ENCODE results near the gene CDH3. TPM values are rescaled to one million over a fixed set of nuclear protein-coding genes. Genes with fewer than 3 reads are reported as not detected.

CDH3 gene
- total and polyA plus RNA-seq, 2 of the 13 experiments (the other 11 are each of a cell fraction or from before 2014, with no cell fraction given) = 0.11 TPM; not detected in 1

- Histone ChIP-seq H3K27ac (ENCODE audit: extremely low read length, insufficient read depth, low read length) (no peak overlapping the region), H3K4me1 (ENCODE audit: insufficient read depth, low read length) (no peaks in the 10 kb centered on the region), H3K36me3 (replicated peaks in 1 of 2; ENCODE audit: control insufficient read depth in 1 of 2, insufficient read depth in 2 of 2, low read length in 2 of 2) (no peaks in the 10 kb centered on the region), H3K27me3 (ENCODE audit: control insufficient read depth in 1 of 2, insufficient read depth in 2 of 2, low read length in 2 of 2) (peaks cover 3 to 6% of the 10 kb centered on the region in 2 experiments; a peak in 3 of 5 replicates), H2AFZ (ENCODE audit: low read length) (no peak overlapping the region), H3K9ac (ENCODE audit: insufficient read depth, low read depth, low read length) (no peak overlapping the region), H4K20me1 (ENCODE audit: insufficient read depth, low read length) (no peaks in the 10 kb centered on the region), H3K9me3 (ENCODE audit: low read length) (no peaks in the 10 kb centered on the region), H3K79me2 (ENCODE audit: insufficient read depth, low read length) (no peaks in the 10 kb centered on the region), H3K4me2 (ENCODE audit: low read depth, low read length) (no peak overlapping the region), H3K4me3 (replicated peaks in 1 of 3; ENCODE audit: insufficient read depth in 1 of 3, low read depth in 2 of 3, low read length in 3 of 3) (no peak overlapping the region)
- intact Hi-C loops (cut with micrococcal nuclease; ENCODE audit: unreplicated experiment) (no loop called here), in situ Hi-C loops (cut with HindIII; ENCODE audit: extremely low pct_ligation_motif_present, low pct_unique_long_range_greater_than_20kb) (no loop called here)
- 0% methylated on average over 2 of the region's 2 CpGs for WGBS (ENCODE audit: low lambda C conversion rate)
- ATAC-seq (no peak), DNase-seq (ENCODE audit: low spot score) (no peak), FAIRE-seq (no peak)
- no TSS peak for BruUV-seq (replicated peaks)
- CTCF ChIA-PET (ENCODE audit: low intra/inter-chr PET ratio, low total read pairs) = no interaction called here
- POLR2A ChIA-PET = no interaction called here
- TF ChIP-seq HDAC6 (IDR thresholded peaks at IDR 0.05; ENCODE audit: low read depth, low read length) (no peak), ZBTB25 (CRISPR knock-in tag; IDR thresholded peaks at IDR 0.05) (no peak), ZNF34 (CRISPR knock-in tag; IDR thresholded peaks at IDR 0.05; ENCODE audit: borderline replicate concordance) (no peak), FOXK2 (IDR thresholded peaks at IDR 0.05) (no peak), ZNF484 (CRISPR knock-in tag; IDR thresholded peaks at IDR 0.05; ENCODE audit: borderline replicate concordance, low read depth) (no peak), TAF1 (CRISPR knock-in tag; IDR thresholded peaks at IDR 0.05) (no peak), FOXA1 (IDR thresholded peaks at IDR 0.05) (no peak), FOXA1 (CRISPR knock-in tag; IDR thresholded peaks at IDR 0.05) (no peak), KDM2A (CRISPR knock-in tag; IDR thresholded peaks at IDR 0.05; ENCODE audit: borderline replicate concordance, low read depth) (no peak), THRA (CRISPR knock-in tag; IDR thresholded peaks at IDR 0.05; ENCODE audit: borderline replicate concordance) (no peak), KLF6 (CRISPR knock-in tag; IDR thresholded peaks at IDR 0.05) (no peak), FOXA3 (CRISPR knock-in tag; IDR thresholded peaks at IDR 0.05) (no peak)
Measured at GRCh38 chr16:68656751-68657150, 11.6 kb downstream of the CDH3 start.
